ENCODE results near the gene PRPSAP2. TPM values are rescaled to one million over a fixed set of nuclear protein-coding genes. Genes with fewer than 3 reads are reported as not detected.

Gene PRPSAP2
- total and polyA plus RNA-seq, 2 of the 8 experiments (the other 6 are each of a cell fraction or from before 2014, with no cell fraction given), result 28.7 to 50.5 TPM

- Histone ChIP-seq H3K23me2 (ENCODE audit: low read depth, low read length) (no peaks in the 10 kb centered on the region), H4K8ac (ENCODE audit: extremely low read depth, insufficient read depth, low read length) (no peak overlapping the region), H4K5ac (ENCODE audit: insufficient read length, low read depth, low read length) (no peak overlapping the region), H2BK12ac (ENCODE audit: low read depth, low read length) (no peak overlapping the region), H3K4ac (replicated peaks; ENCODE audit: insufficient read length, low read depth, low read length) (no peak overlapping the region), H3K4me1 (replicated peaks in 1 of 4; ENCODE audit: control insufficient read depth in 3 of 4, insufficient read depth in 4 of 4, low read length in 3 of 4) (no peaks in the 10 kb centered on the region; a peak in 1 of 7 replicates), H3K27me3 (replicated peaks in 1 of 4; ENCODE audit: control insufficient read depth in 3 of 4, extremely low read depth in 1 of 4, insufficient read depth in 3 of 4, low read length in 3 of 4) (no peaks in the 10 kb centered on the region), H3K4me3 (ENCODE audit: extremely low read depth in 1 of 4, insufficient read depth in 2 of 4, low read depth in 3 of 4, low read length in 4 of 4) (no peak overlapping the region), H3K14ac (ENCODE audit: insufficient read length) (no peak overlapping the region), H3K18ac (ENCODE audit: extremely low read depth, low read length) (no peak overlapping the region), H2BK5ac (ENCODE audit: low read depth, low read length) (no peak overlapping the region), H3K79me2 (ENCODE audit: control insufficient read depth in 1 of 2, insufficient read depth in 2 of 2, low read length in 2 of 2) (no peaks in the 10 kb centered on the region), H3K23ac (ENCODE audit: insufficient read length) (no peak overlapping the region), H3K9ac (replicated peaks in 1 of 4; ENCODE audit: extremely low read depth in 1 of 4, low read depth in 3 of 4, low read length in 3 of 4) (no peak overlapping the region), H2BK120ac (replicated peaks; ENCODE audit: low read depth, low read length) (no peak overlapping the region), H2BK20ac (ENCODE audit: low read length) (no peak overlapping the region), H4K20me1 (replicated peaks in 1 of 2; ENCODE audit: control insufficient read depth in 1 of 2, insufficient read depth in 2 of 2, low read length in 2 of 2) (no peaks in the 10 kb centered on the region), H3K9me3 (ENCODE audit: insufficient read depth in 2 of 2, low read depth in 1 of 2, low read length in 1 of 2) (no peaks in the 10 kb centered on the region), H3K79me1 (ENCODE audit: low read depth, low read length) (no peaks in the 10 kb centered on the region), H3K36me3 (ENCODE audit: control insufficient read depth in 2 of 4, insufficient read depth in 4 of 4, low read length in 3 of 4) (no peaks in the 10 kb centered on the region), H4K91ac (replicated peaks; ENCODE audit: insufficient read length, low read length) (no peak overlapping the region), H2AK5ac (ENCODE audit: low read depth, low read length) (no peak overlapping the region), H3K56ac (replicated peaks; ENCODE audit: insufficient read length, low read depth, low read length) (no peak overlapping the region), H2BK15ac (ENCODE audit: low read length) (no peak overlapping the region), H3K4me2 (ENCODE audit: insufficient read depth in 1 of 2, low read depth in 2 of 2, low read length in 2 of 2) (no peak overlapping the region), H3K27ac (ENCODE audit: low read depth, low read length) (no peak overlapping the region), H2AFZ (ENCODE audit: low read length) (no peak overlapping the region)
- ChIA-PET CTCF (ENCODE audit: partially characterized antibody) (interaction anchor here (1.5 kb wide), 1 partner anchor 17 kb away, joined by 6 read pairs; no protein-coding TSS in a partner anchor), POLR2A (ENCODE audit: partially characterized antibody) (no interaction called here)
- 80% methylated on average over 5 of the region's 5 CpGs; no CpG with 5 or more reads in 1 of the 2 experiments for WGBS, 2 experiments (ENCODE audit: extremely low coverage in 1 of 2, insufficient coverage in 1 of 2, insufficient read length in 1 of 2, insufficient replicate concordance in 2 of 2, low coverage in 1 of 2, low lambda C conversion rate in 2 of 2, missing lambda C conversion rate in 1 of 2)
- DNase-seq (ENCODE audit: low read depth in 1 of 2, low spot score in 2 of 2) (no peak), FAIRE-seq (no peak)
- no peak for TF ChIP-seq USF2 (IDR thresholded peaks at IDR 0.05; ENCODE audit: low read length)
- TF ChIP-seq SIN3A (conservative IDR thresholded peaks at IDR 0.05 in 1 of 2, IDR thresholded peaks at IDR 0.05 in 1 of 2; ENCODE audit: low read depth in 1 of 2, low read length in 2 of 2), result no peak
- TF ChIP-seq TAF1 (IDR thresholded peaks at IDR 0.05; ENCODE audit: low read depth, low read length), result no peak
- TF ChIP-seq CREB1 (IDR thresholded peaks at IDR 0.05), result no peak
- TF ChIP-seq FOSL1 (IDR thresholded peaks at IDR 0.05; ENCODE audit: insufficient read depth, low read depth, low read length), result no peak
These were observed 86.7 kb downstream of the PRPSAP2 start for GRCh38 chr17:18944646-18945045.

Data from H1 (cell line).